HUDEP-2 (cell line): ENCODE data around the gene GIT1.
A peak's percentile ranks its signal among the peaks of the same experiment; 100 is the strongest.

Source experiments
- DNase-seq, 76 experiments: peaks; one replicate each; lab custom pipeline; 2025; ENCODE audit not compliant: unreplicated experiment in 76 of 76; lab: John Stamatoyannopoulos, UW

Gene GIT1

GRCh38 chr17:29582772-29583171 lies 6.7 kb downstream of the GIT1 start:
- no peak for DNase-seq

GRCh38 chr17:29582254-29582765 lies 7.1 kb downstream of the GIT1 start:
- DNase-seq, result no peak

- DNase-seq, result no peak
Measured at GRCh38 chr17:29581583-29582253, 7.7 kb downstream of the GIT1 start.

GRCh38 chr17:29579866-29580771 lies 9.3 kb downstream of the GIT1 start:
- DNase-seq, result peak in 70 of 76 experiments; percentile 11 to 87 (median 69)

- no peak for DNase-seq
Measured at GRCh38 chr17:29578626-29579485, 10.6 kb downstream of the GIT1 start.

GRCh38 chr17:29577385-29578211 lies 11.8 kb downstream of the GIT1 start:
- no peak for DNase-seq

GRCh38 chr17:29577001-29577370 lies 12.5 kb downstream of the GIT1 start:
- no peak for DNase-seq

- no peak for DNase-seq
Measured at GRCh38 chr17:29576214-29577000, 13.0 kb downstream of the GIT1 start.

- no peak for DNase-seq
Measured at GRCh38 chr17:29575511-29576213, 13.8 kb downstream of the GIT1 start.

GRCh38 chr17:29574732-29575510 lies 14.5 kb downstream of the GIT1 start:
- DNase-seq, result no peak

- DNase-seq, result no peak
Measured at GRCh38 chr17:29573871-29574731, 15.3 kb downstream of the GIT1 start.

GRCh38 chr17:29573558-29573869 lies 15.9 kb downstream of the GIT1 start:
- no peak for DNase-seq

- peak in 28 of 76 experiments; percentile 3 to 61 (median 28) for DNase-seq
Measured at GRCh38 chr17:29572691-29573557, 16.5 kb downstream of the GIT1 start.

GRCh38 chr17:29571883-29572681 lies 17.4 kb downstream of the GIT1 start:
- no peak for DNase-seq

- DNase-seq, result no peak
Measured at GRCh38 chr17:29571486-29571882, 18.0 kb downstream of the GIT1 start.
